ENCODE measurements around the gene RAG1.

DNA sequence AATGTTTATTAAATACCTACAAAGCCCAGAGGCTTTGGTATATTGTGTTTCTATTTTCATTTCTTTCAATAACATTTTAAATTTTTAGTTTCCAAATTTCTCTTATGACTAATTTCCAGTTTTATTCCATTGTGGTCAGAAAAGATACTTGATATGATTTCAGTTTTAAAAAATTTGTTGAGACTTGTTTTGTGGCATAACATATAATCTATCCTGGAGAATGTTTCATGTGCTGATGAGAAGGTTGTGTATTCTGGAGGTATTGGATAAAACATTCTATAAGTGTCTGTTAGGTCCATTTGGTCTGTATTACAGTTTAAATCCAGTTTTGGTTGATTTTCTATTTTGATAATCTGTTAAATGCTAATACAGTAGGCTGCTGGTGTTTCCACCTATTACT lies 9.8 kb upstream of the RAG1 start:
- TF ChIP-seq, protein P1, sequence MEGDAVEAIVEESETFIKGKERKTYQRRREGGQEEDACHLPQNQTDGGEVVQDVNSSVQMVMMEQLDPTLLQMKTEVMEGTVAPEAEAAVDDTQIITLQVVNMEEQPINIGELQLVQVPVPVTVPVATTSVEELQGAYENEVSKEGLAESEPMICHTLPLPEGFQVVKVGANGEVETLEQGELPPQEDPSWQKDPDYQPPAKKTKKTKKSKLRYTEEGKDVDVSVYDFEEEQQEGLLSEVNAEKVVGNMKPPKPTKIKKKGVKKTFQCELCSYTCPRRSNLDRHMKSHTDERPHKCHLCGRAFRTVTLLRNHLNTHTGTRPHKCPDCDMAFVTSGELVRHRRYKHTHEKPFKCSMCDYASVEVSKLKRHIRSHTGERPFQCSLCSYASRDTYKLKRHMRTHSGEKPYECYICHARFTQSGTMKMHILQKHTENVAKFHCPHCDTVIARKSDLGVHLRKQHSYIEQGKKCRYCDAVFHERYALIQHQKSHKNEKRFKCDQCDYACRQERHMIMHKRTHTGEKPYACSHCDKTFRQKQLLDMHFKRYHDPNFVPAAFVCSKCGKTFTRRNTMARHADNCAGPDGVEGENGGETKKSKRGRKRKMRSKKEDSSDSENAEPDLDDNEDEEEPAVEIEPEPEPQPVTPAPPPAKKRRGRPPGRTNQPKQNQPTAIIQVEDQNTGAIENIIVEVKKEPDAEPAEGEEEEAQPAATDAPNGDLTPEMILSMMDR (IDR thresholded peaks at IDR 0.05; ENCODE audit: low read length): no peak
- no peak for TF ChIP-seq EZH2 (IDR thresholded peaks at IDR 0.05; ENCODE audit: borderline replicate concordance, low read length)

Measured in OCI-LY1 (cell line).